H9 (cell line): ENCODE results near the gene USB1. TPM values are rescaled to one million over a fixed set of nuclear protein-coding genes. Genes with fewer than 3 reads are reported as not detected.

Source experiments
- DNase-seq: peaks from one replicate; pipeline ENCODE4 v3.0.0-alpha.2; 2017
- H2AFZ ChIP-seq: one replicate; pipeline ENCODE4 v1.6.1; 2013; ENCODE audit warnings: mild to moderate bottlenecking, low read length, control low read depth, moderate library complexity
- H2AK5ac ChIP-seq: 2 replicates; pipeline ENCODE4 v1.6.1; 2013; ENCODE audit warnings: low read length, control low read depth, mixed read lengths; ENCODE audit not compliant: insufficient read length
- H2BK120ac ChIP-seq: one replicate; pipeline ENCODE4 v1.6.1; 2013; ENCODE audit warnings: low read depth, mild to moderate bottlenecking, low read length, control low read depth, inconsistent platforms; ENCODE audit not compliant: poor library complexity, severe bottlenecking
- H2BK12ac ChIP-seq: 2 replicates; pipeline ENCODE4 v1.6.1; 2013; ENCODE audit warnings: low read length, control low read depth, mixed read lengths, low read depth; ENCODE audit not compliant: insufficient read length
- H2BK15ac ChIP-seq: 2 replicates; pipeline ENCODE4 v1.6.1; 2013; ENCODE audit warnings: low read depth, low read length, control low read depth
- H2BK20ac ChIP-seq: one replicate; pipeline ENCODE4 v1.6.1; 2013; ENCODE audit warnings: low read depth, mild to moderate bottlenecking, low read length, control low read depth, inconsistent platforms; ENCODE audit not compliant: poor library complexity, severe bottlenecking
- H2BK5ac ChIP-seq: 2 replicates; pipeline ENCODE4 v1.6.1; 2013; ENCODE audit warnings: low read length, control low read depth, mixed read lengths; ENCODE audit not compliant: insufficient read length
- H3K14ac ChIP-seq: 2 replicates; pipeline ENCODE4 v1.6.1; 2013; ENCODE audit warnings: low read length, control low read depth; ENCODE audit not compliant: insufficient read depth
- H3K18ac ChIP-seq: 2 replicates; pipeline ENCODE4 v1.6.1; 2013; ENCODE audit warnings: low read depth, mild to moderate bottlenecking, mixed read lengths, low read length, control low read depth; ENCODE audit not compliant: insufficient read length
- H3K23ac ChIP-seq: 2 replicates; pipeline ENCODE4 v1.6.1; 2013; ENCODE audit warnings: low read length, control low read depth, mixed read lengths, low read depth; ENCODE audit not compliant: insufficient read length
- H3K23me2 ChIP-seq: 2 replicates; pipeline ENCODE4 v1.6.1; 2013; ENCODE audit warnings: low read depth, mild to moderate bottlenecking, mixed read lengths, low read length, control low read depth; ENCODE audit not compliant: insufficient read length, poor library complexity, severe bottlenecking
- H3K27ac ChIP-seq: 2 replicates; pipeline ENCODE4 v1.5.1; 2013; ENCODE audit warnings: low read length, control low read depth, mixed read lengths, low read depth; ENCODE audit not compliant: insufficient read length
- H3K27me3 ChIP-seq: 2 replicates; pipeline ENCODE4 v1.6.1; 2013; ENCODE audit warnings: low read length, control low read depth, inconsistent platforms; ENCODE audit not compliant: insufficient read depth
- H3K4ac ChIP-seq: 2 replicates; pipeline ENCODE4 v1.6.1; 2013; ENCODE audit warnings: low read depth, mild to moderate bottlenecking, control low read depth, inconsistent platforms, low read length, moderate library complexity
- H3K4me1 ChIP-seq: 2 replicates; pipeline ENCODE4 v1.6.1; 2013; ENCODE audit warnings: low read length, control low read depth, inconsistent platforms; ENCODE audit not compliant: insufficient read depth
- H3K4me2 ChIP-seq: 2 replicates; pipeline ENCODE4 v1.6.1; 2013; ENCODE audit warnings: low read length, control low read depth, mixed read lengths; ENCODE audit not compliant: insufficient read length, insufficient read depth
- H3K56ac ChIP-seq: 2 replicates; pipeline ENCODE4 v1.6.1; 2013; ENCODE audit warnings: low read depth, mild to moderate bottlenecking, mixed read lengths, low read length, control low read depth; ENCODE audit not compliant: insufficient read length
- H3K79me1 ChIP-seq: 2 replicates; pipeline ENCODE4 v1.6.1; 2013; ENCODE audit warnings: low read depth, mild to moderate bottlenecking, moderate library complexity, low read length, control low read depth, inconsistent platforms; ENCODE audit not compliant: insufficient read depth, poor library complexity, severe bottlenecking
- H3K79me2 ChIP-seq: 2 replicates; pipeline ENCODE4 v1.6.1; 2013; ENCODE audit warnings: low read length, control low read depth, inconsistent platforms; ENCODE audit not compliant: insufficient read depth
- H3K9ac ChIP-seq: 2 replicates; pipeline ENCODE4 v1.6.1; 2013; ENCODE audit warnings: low read length, control low read depth, mixed read lengths; ENCODE audit not compliant: insufficient read length; ENCODE audit errors: extremely low read depth
- H3K9me3 ChIP-seq: one replicate; pipeline ENCODE4 v1.6.1; 2013; ENCODE audit warnings: low read depth, low read length, inconsistent platforms; ENCODE audit not compliant: control insufficient read depth
- H3T11ph ChIP-seq: one replicate; pipeline ENCODE4 v1.6.1; 2013; ENCODE audit warnings: mild to moderate bottlenecking, low read length, control low read depth, inconsistent platforms
- H4K20me1 ChIP-seq: one replicate; pipeline ENCODE4 v1.6.1; 2013; ENCODE audit not compliant: control insufficient read depth, insufficient read length, insufficient read depth
- H4K5ac ChIP-seq: 2 replicates; pipeline ENCODE4 v1.6.1; 2013; ENCODE audit warnings: low read depth, mild to moderate bottlenecking, mixed read lengths, low read length, control low read depth; ENCODE audit not compliant: insufficient read length
- H4K8ac ChIP-seq: replicated peaks from 2 replicates; pipeline ENCODE4 v1.6.1; 2013; ENCODE audit warnings: low read length, control low read depth, mixed read lengths, low read depth; ENCODE audit not compliant: insufficient read length
- H4K91ac ChIP-seq: 2 replicates; pipeline ENCODE4 v1.6.1; 2013; ENCODE audit warnings: low read depth, mild to moderate bottlenecking, moderate library complexity, mixed read lengths, low read length, control low read depth; ENCODE audit not compliant: insufficient read length
- H3K27ac Mint-ChIP-seq, 3 experiments: 2 replicates in 2 of 3; 3 replicates in 1 of 3; pipeline ENCODE4 v1.8.0; 2020 to 2021; ENCODE audit warnings: mixed read lengths in 3 of 3, mild to moderate bottlenecking in 1 of 3, moderate library complexity in 1 of 3
- H3K27me3 Mint-ChIP-seq: 2 replicates; pipeline ENCODE4 v1.8.0; 2021; ENCODE audit warnings: low read depth, mild to moderate bottlenecking, moderate library complexity, mixed read lengths
- H3K36me3 Mint-ChIP-seq, 3 experiments: 2 replicates in 2 of 3; 3 replicates in 1 of 3; pipeline ENCODE4 v1.8.0; 2020 to 2021; ENCODE audit warnings: low read depth in 3 of 3, mixed read lengths in 3 of 3; ENCODE audit not compliant: insufficient read depth in 1 of 3
- H3K4me1 Mint-ChIP-seq, 2 experiments: 2 replicates each; pipeline ENCODE4 v1.8.0; 2020; ENCODE audit warnings: mixed read lengths in 2 of 2
- H3K4me3 Mint-ChIP-seq, 2 experiments: 2 replicates in 1 of 2; 3 replicates in 1 of 2; pipeline ENCODE4 v1.8.0; 2020 to 2021; ENCODE audit warnings: mild to moderate bottlenecking in 2 of 2, mixed read lengths in 2 of 2, moderate library complexity in 1 of 2
- H3K9me3 Mint-ChIP-seq, 2 experiments: 2 replicates in 1 of 2; 3 replicates in 1 of 2; pipeline ENCODE4 v1.8.0; 2020; ENCODE audit warnings: mild to moderate bottlenecking in 2 of 2, mixed read lengths in 2 of 2, moderate library complexity in 1 of 2
- CTCF ChIP-seq: fragments of 200-600 bp; sonication (generic); conservative IDR thresholded peaks from 3 replicates; pipeline ENCODE4 v1.8.0; 2021; ENCODE audit warnings: antibody characterized with exemption, mild to moderate bottlenecking
- WGBS: extraction: QIAGEN DNeasy Blood & Tissue Kit; methylation state at CpG from one replicate; pipeline ENCODE4 v1.1.7; 2013; ENCODE audit warnings: missing lambda C conversion rate, low lambda C conversion rate, mixed read lengths; ENCODE audit not compliant: insufficient read length; ENCODE audit errors: extremely low coverage; 5-methylcytosine and 5-hydroxymethylcytosine counted together
- total RNA-seq: library from RNA; stranded (reverse); gene quantifications from 2 replicates; pipeline ENCODE4 v1.2.1, GENCODE V29; 2021

The USB1 gene
- total RNA-seq, 1 experiment from 2014 or later = 65.0 TPM

- no peak overlapping the region for H2AK5ac ChIP-seq
- no peak overlapping the region for H3K27ac ChIP-seq
- no peaks in the 10 kb centered on the region for H4K20me1 ChIP-seq
- no peak overlapping the region for H2BK120ac ChIP-seq
- no peak overlapping the region for H2BK5ac ChIP-seq
- H4K8ac ChIP-seq = no peak overlapping the region
- Mint-ChIP-seq H3K27me3 (no peaks in the 10 kb centered on the region; the same call in 1 of the 2 replicates), H3K4me1 (peaks cover 16 to 26% of the 10 kb centered on the region in 2 experiments; a peak in 3 of 4 replicates), H3K27ac (no peak overlapping the region), H3K9me3 (no peaks in the 10 kb centered on the region), H3K4me3 (no peak overlapping the region), H3K36me3 (no peaks in the 10 kb centered on the region)
- H4K5ac ChIP-seq = no peak overlapping the region
- H3K4me1 ChIP-seq = no peaks in the 10 kb centered on the region
- no peak overlapping the region for H3K23ac ChIP-seq
- H3K9ac ChIP-seq = no peak overlapping the region
- H2BK20ac ChIP-seq = no peak overlapping the region
- WGBS = no CpG with 5 or more reads among the region's 10 CpGs
- H3K18ac ChIP-seq = no peak overlapping the region
- DNase-seq = no peak
- H3K4ac ChIP-seq = no peak overlapping the region
- H3T11ph ChIP-seq = no peak overlapping the region
- no peak for TF ChIP-seq CTCF
- no peak overlapping the region for H2AFZ ChIP-seq
- no peaks in the 10 kb centered on the region for H3K79me1 ChIP-seq
- no peak overlapping the region for H3K14ac ChIP-seq
- H3K23me2 ChIP-seq = no peaks in the 10 kb centered on the region
- no peaks in the 10 kb centered on the region for H3K79me2 ChIP-seq
- H4K91ac ChIP-seq = no peak overlapping the region
- H3K56ac ChIP-seq = no peak overlapping the region
- no peak overlapping the region for H2BK12ac ChIP-seq
- H3K4me2 ChIP-seq = no peak overlapping the region
- no peaks in the 10 kb centered on the region; the same call in 1 of the 2 replicates for H3K27me3 ChIP-seq
- H3K9me3 ChIP-seq = no peaks in the 10 kb centered on the region
- H2BK15ac ChIP-seq = no peak overlapping the region
These were observed 40.9 kb upstream of the USB1 start for GRCh38 chr16:57960310-57960709.
